GM21367 (cell line): ENCODE data around the gene NPR2.

Experiments
- ATAC-seq: cut with Tn5 transposase; IDR thresholded peaks from one replicate; pipeline ENCODE4 v1.9.1; 2021; ENCODE audit not compliant: unreplicated experiment

NPR2 gene

GRCh38 chr9:35852876-35853865 lies 61.8 kb downstream of the NPR2 start:
- ATAC-seq = no peak

- ATAC-seq = no peak
These were observed 62.8 kb downstream of the NPR2 start for GRCh38 chr9:35854091-35854762.

DNA sequence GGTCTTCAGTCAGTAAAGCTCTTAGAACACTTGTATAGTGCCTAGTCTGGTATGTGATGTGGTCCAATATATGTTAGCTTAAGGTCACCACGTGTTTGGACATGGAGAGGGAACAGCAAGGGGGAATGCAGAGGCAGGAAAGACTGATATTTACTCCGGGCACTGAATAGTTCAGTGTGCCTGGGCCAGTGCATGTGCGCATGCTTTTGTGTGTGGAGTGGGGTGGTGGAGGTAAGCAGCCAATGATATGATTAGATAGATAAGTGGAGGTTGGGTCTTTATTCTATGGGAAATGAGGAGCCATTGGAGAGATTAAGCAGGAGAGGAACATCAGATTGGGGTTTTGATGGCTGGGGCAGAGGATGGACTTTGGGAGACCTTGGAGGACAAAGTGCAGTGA lies 64.8 kb downstream of the NPR2 start:
- no peak for ATAC-seq

GRCh38 chr9:35856882-35857281 lies 65.5 kb downstream of the NPR2 start:
- no peak for ATAC-seq

- ATAC-seq = no peak
These were observed 67.1 kb downstream of the NPR2 start for GRCh38 chr9:35858458-35858857.
